ENCODE results near the gene RAE1.

Gene RAE1

GRCh38 chr20:57388953-57389694 is 38.1 kb downstream of the RAE1 start:
- DNase-seq (ENCODE audit: low read depth) = peak; percentile 19

DNA sequence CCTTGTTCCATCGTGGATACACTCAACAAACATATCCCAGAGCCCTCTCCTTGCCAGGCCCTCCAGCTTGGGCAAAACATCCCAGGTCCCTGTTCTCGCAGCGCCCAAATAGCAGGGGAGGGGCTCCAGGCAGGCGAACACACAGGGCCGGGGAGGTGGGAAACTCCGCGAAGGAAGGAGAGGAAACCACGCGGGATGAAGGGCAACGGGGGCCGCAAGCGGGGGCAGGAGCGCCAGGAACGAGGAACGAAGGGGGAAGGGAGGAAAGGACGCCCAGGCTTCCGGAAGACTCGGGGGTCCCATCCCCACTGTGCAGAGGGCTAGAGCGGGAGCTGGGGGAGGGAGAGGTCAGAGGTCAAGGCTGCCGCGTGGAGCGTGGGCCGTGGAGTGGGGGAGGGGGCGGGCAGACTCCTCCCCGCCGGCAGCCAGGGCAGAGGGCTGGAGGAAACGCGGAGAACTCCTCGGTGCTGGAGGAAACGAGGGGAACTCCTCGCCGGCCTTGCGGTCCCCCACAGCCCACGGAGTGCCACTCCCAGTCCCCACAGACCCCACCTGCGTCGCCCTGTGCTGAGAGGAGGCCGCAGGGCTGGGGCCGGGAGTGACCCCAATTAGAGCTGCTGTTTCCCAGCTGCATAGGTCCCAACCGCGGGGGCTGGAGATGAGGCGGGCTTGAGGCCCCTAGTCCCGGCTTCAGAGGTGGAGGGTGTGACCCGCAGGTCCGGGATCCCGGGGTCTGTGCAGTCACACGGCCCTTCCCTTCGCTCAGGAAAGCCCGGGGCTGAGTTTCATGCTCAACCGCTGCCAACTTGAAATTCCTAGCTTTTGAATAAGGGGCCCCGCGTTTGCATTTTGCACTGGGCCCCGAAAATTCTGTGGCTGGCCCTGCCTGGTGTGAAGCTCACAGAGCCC is 38.9 kb downstream of the RAE1 start:
- DNase-seq (ENCODE audit: low read depth) = no peak

GRCh38 chr20:57390604-57391438 is 39.8 kb downstream of the RAE1 start, which contains the start of gene RBM38:
Gene RBM38 (plus strand): TSS chr20:57391396. CDS start chr20:57391582, 186 bp downstream.
- DNase-seq (ENCODE audit: low read depth) = peak; percentile 79

DNA sequence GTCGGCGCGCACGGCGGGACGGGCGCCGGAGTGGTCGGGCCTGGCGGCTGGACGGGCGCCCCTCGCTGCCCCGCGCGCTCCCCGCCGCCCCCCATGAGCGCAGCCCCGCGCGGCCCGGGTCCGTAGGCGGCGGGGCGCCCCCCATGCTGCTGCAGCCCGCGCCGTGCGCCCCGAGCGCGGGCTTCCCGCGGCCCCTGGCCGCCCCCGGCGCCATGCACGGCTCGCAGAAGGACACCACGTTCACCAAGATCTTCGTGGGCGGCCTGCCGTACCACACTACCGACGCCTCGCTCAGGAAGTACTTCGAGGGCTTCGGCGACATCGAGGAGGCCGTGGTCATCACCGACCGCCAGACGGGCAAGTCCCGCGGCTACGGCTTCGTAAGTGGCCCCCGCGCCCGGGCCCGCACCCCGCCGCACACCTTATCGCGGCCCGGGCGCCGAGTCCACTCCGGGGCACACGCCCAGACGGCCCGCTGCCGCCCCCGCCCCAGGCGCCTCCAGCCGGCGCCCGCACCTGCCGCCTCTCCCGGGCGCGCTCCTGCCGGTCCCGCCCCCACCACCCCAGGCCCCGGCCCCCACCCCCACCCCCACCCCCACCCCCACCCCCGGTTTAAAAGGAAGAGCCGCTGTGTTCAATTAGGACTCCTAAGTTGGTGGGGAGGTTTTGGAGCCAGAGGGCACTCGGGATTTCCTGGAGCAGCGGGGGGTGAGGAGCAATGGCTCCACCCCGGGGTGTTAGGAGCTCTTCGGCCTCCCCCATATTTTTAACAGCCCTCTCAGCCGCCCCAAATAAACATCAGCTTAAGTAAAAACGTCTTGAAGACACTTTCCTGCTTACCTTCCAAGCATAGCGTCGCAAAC is 40.6 kb downstream of the RAE1 start:
- peak; percentile 22 for DNase-seq (ENCODE audit: low read depth)

DNA sequence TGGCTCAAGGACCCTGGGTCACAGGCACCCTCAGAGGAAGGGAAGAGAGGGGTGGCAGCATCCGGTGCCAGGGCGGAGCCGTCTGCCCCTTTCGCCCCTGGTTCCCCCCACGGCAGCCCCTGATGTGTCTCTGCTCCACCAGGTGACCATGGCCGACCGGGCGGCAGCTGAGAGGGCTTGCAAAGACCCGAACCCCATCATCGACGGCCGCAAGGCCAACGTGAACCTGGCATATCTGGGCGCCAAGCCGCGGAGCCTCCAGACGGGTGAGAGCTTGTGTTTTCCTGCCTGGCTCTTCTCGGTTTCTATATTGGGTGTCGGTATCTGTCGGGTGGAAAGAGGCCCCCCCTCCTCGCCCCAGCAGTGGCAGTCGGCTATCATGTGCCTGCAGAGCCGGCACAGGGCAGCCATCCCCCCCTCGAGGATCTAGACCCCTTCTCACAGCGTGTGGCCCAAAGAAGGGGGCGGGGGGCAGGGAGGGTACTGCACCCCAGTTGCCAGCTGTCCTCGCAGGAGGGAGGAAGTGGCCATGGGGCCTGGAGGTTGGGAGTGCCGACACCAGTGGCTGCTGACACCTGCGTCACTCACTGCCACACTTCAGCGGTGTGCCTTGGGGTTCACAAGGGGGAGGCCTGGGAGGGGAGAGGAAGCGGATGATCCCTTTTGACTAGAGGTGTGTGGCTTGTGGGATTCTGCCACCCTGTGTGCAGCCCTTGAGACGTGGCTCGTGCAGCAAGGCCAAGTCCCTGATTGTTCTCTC is 41.6 kb downstream of the RAE1 start:
- no peak for DNase-seq (ENCODE audit: low read depth)

DNA sequence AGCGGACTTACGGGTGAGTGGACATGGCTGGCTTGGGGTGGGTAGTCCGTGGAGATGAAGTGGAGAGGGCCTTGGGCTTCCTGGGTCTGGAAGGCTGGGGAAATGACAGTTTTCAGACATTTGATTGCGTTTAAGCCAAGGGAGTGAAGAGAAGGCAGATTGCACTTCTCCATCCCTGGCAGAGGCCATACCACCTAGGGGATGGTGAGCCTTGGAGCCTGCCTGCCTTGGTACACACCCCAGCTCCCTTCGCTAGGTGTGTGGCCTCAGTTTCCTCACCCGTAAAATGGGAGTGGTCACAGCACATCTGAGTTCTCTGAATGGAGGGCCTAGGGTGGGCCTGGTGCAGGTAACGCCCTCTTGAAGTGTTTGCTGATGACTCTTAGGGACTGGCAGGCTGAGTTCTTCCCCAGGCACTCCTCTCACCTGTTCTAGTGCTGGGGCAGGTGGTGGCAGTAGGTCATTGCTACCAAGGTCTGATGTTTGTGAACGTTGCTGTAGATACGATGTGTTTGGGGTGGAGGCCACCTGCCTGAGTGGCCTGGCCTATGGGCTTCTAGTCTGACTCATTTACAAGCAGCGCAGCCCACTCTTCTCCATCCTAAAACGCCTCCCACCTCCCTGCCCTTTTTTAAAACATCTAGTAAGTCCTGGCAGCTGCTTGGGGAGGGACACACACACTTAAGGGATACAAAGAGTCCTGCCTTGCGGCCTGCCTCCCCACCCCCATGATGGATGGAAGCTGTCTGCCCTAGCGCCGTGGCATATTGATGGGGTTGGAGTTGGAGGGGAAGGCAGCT is 42.5 kb downstream of the RAE1 start:
- no peak for DNase-seq (ENCODE audit: low read depth)

- no peak for DNase-seq (ENCODE audit: low read depth)
These were observed 43.3 kb downstream of the RAE1 start for GRCh38 chr20:57394121-57395082.

- no peak for DNase-seq (ENCODE audit: low read depth)
These were observed 44.3 kb downstream of the RAE1 start for GRCh38 chr20:57395111-57395966.

DNA sequence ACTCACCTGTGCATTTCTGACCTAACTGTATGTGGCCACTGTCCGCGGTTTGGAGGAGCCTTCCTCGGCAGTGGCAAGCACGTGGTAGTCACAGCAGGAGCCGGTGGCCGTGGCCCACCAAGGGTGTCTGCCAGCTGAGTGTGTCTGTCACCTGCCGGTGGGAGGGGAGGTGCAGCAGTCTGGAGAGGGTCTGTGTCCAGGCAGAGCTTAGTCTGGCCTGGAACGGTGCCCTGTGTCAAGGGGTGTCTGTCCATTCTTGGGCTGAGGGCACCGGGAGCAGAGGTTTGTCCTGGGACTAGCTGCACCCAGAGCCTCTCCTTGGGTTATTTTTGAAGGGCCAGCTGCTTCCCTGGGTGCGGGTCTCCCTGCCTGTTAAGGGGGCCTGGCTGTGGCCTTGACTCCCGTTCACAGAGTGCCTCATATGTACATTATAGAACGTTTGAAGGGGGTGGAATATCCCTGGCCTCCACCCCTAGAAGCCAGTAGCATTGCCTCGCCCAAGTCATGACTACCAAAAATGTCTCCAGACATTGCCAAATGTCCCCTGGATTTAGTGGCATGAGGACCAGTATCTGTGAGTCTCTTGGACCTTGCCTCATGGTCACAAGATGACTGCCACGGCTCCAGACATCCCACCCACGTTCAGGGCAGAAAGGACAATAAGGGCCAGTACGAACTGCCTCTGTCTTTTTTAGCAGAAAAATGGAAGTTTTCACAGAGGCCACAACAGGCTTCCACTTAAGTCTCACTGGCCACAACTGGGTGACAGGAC is 45.3 kb downstream of the RAE1 start:
- DNase-seq (ENCODE audit: low read depth) = no peak

DNA sequence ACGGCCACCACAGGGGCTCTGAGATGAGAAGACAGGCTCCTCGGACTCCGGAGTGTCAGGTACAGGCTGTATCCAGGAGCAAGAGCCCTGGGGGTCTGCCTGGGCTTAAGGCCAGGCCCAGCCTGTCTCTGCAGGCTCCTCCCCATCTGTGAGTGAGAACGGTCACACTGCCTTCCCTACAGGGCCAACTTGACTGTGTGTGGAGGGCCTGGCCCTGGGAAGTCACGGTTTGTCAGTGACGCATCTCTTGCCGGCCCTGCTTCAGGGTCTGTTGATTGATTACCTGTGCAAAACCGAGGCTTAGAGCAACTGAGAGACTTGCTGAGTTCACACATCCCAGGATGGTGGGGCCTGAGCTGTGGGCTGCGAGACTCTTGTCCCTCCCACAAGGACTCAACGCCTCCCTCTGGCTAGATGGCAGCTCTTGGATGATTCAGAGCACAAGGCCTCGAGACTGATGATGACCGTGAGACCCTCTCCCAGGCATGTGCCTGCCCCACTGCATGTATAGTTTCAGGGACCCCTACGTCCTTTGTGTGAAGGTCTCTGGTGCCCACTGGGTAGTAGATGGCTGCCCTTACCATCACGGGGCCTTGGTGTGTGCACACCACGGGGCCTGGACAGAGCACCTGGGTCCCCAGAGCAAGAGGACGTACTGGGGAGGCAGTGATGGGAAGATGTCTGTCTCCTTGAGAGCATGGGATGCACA is 46.1 kb downstream of the RAE1 start:
- no peak for DNase-seq (ENCODE audit: low read depth)

DNA sequence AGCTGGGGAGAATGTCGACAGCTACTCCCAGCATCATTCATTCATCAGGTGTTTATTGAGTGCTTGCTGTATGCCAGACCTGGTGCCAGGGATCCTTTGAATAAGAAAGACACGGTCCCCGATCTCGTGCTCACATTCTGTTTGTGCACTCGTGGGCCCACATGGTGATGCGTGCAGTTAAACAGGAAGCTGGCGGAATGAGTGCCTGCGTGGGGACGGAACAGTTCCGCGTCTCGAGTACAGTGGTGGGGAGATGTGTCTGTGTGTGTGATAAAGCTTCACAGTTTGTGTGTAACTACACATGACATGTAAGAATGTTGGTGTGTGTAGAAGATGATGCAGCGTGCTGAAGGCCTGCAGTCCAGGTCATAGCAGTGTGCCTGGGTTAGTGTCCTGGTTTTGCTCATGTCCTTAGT is 46.6 kb downstream of the RAE1 start:
- DNase-seq (ENCODE audit: low read depth) = no peak

- DNase-seq (ENCODE audit: low read depth) = no peak
These were observed 47.3 kb downstream of the RAE1 start for GRCh38 chr20:57398231-57398821.

- no peak for DNase-seq (ENCODE audit: low read depth)
These were observed 48.0 kb downstream of the RAE1 start for GRCh38 chr20:57398901-57399535.

- DNase-seq (ENCODE audit: low read depth) = peak; percentile 27
These were observed 48.6 kb downstream of the RAE1 start for GRCh38 chr20:57399587-57400155.

DNA sequence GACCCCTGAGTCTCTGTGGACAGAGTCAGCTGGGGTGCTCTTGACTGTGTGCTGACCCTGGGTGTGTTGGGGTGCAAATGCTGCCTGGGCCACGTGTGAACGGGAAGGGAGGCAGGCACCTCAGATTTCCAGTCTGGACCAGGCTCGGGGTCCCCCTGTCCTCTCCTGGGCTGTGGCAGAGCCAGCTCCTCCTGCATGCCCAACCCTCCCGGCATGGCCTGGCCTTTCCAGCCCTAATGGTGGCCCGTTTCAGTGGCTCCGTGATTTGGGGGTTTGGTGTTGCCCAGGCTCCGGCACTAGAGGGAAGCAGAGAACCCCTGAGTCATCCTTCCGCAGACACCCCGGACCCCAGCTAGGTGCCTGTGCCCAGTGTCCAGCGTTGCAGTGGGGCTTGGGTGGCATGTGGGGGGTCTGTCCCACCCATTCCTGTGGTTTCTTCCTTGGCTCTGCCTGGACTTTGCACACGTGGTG is 49.2 kb downstream of the RAE1 start:
- DNase-seq (ENCODE audit: low read depth) = no peak

Data from ELR (cell line).